Bladder microvascular endothelial cell (primary cell): ENCODE measurements around the gene TMEM37. TPM values are rescaled to one million over a fixed set of nuclear protein-coding genes. Genes with fewer than 3 reads are reported as not detected.

Experiments
- total RNA-seq: library from RNA; depleted of rRNA; stranded (reverse); fragments of >200 nt; gene quantifications from 2 replicates; pipeline ENCODE4 v1.2.3, GENCODE V29; 2014

Gene TMEM37
- 0.06 and 0.49 TPM in 2 replicates for total RNA-seq

DNA sequence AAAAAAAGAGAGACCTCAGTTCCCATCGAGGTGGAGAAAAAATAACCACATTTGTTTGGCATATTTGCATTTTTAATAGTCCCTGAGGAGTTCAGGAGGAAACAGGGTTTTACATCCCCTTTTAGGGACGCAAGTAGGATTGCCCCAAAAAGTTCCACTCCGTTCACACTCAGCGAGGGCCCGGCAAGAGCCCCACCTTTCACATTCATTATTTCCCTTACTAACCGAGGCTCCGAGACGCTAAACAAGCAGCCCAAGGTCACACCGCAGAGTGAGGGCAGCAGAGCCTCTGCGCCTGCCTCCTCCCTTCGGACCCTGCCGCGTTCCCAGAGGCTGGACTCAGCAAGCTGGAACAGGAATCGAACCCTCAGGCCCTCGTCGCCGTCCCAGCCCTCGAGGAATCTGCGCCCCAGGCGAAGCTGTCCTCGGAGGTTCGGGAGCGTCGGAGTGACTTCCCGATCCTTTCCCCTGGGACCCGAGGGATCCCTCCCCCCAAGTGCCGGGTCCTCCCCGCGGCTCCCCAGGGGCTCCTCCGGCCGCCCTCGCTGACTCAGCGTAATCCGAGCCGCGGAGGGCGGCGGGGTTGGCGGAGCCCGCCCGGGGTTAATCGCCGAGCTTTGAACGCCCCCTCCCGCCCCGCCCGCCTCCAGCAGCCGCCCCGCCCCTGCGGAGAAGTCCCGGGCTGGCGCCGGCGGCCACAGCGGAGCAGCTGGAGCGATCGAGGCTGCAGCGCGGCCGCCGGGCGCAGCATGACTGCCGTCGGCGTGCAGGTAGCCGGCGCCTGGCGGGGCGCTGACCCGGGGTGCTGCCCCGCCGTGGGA, at the start of gene TMEM37:
Gene TMEM37 (plus strand): TSS at position 700 of the 821 bp plus-strand sequence. CDS start 50 bp downstream, at position 750.

Other genes starting within 250 kb of the TMEM37 start
- 2.9 and 8.6 TPM in 2 replicates for gene STEAP3, start 208.0 kb upstream of the TMEM37 start, total RNA-seq
- 5.0 and 13.0 TPM in 2 replicates for gene C2orf76, start 65.0 kb upstream of the TMEM37 start, total RNA-seq
- gene DBI, start 64.9 kb upstream of the TMEM37 start, total RNA-seq = 115 and 132 TPM in 2 replicates
- not detected in 2 replicates for gene SCTR, start 92.6 kb downstream of the TMEM37 start, total RNA-seq
- 0.06 and 0.16 TPM in 2 replicates for gene CFAP221, start 112.6 kb downstream of the TMEM37 start, total RNA-seq
- 7.8 and 7.9 TPM in 2 replicates for gene TMEM177, start 247.3 kb downstream of the TMEM37 start, total RNA-seq